HG03060 (cell line): Measurements from ENCODE around the gene DYRK4.

Experiments
- ATAC-seq: cut with Tn5 transposase; IDR thresholded peaks from one replicate; pipeline ENCODE4 v1.9.1; 2021; ENCODE audit warnings: low read depth, moderate number of reproducible peaks; ENCODE audit not compliant: unreplicated experiment

DYRK4 gene

GRCh38 chr12:4610481-4610880 is 48.5 kb downstream of the DYRK4 start:
- no peak for ATAC-seq

GRCh38 chr12:4615667-4616066 is 53.7 kb downstream of the DYRK4 start:
- ATAC-seq, result no peak

DNA sequence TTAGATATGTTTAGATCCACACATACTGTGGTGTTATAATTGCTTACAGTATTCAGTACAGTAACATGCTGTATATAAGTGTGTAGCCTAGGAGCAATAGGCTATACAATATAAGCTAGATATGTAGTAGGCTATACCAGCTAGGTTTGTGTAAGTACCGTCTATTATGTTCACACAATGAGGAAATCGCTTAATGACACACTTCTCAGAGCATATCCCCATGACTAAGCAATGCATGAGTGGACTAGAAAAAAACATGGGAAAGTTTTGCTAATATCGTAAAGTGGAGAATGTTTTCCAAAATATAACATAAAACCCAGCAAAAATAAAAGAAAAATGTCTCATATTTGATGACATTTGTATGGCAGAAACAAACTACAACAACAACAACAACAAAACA is 59.5 kb downstream of the DYRK4 start:
- no peak for ATAC-seq

- ATAC-seq, result no peak
Measured at GRCh38 chr12:4626543-4626942, 64.5 kb downstream of the DYRK4 start.

GRCh38 chr12:4628406-4628805 is 66.4 kb downstream of the DYRK4 start:
- ATAC-seq, result no peak

- ATAC-seq, result no peak
Measured at GRCh38 chr12:4630262-4630661, 68.3 kb downstream of the DYRK4 start.

- ATAC-seq, result no peak
Measured at GRCh38 chr12:4643747-4644146, 81.7 kb downstream of the DYRK4 start.

GRCh38 chr12:4645023-4645422 is 83.0 kb downstream of the DYRK4 start:
- no peak for ATAC-seq

DNA sequence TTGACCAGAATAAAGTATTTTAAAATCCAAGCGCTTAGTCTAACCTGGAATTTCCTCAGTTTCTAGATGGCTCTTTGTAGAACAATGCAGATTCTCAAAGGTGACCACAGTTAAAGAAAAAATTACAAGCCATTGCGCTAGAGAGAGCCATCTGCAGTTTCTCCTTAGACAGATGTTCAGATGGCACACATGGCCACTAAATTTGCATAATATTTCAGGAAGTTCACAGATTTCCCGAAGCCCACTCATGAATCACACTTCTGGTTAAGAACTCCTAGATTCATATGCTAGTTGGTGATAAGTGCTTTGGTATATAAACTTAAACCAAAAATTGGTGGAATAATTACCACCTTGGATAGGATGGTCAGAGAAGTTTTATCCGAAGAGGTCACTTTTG is 86.1 kb downstream of the DYRK4 start:
- no peak for ATAC-seq

- peak; percentile 46 for ATAC-seq
Measured at GRCh38 chr12:4648501-4649357, 86.7 kb downstream of the DYRK4 start, which contains the start of the genes AKAP3 and NDUFA9. Gene AKAP3, minus strand, starts transcription at chr12:4649051. Its CDS starts 10,855 bp downstream, at chr12:4638196. Gene NDUFA9, plus strand, starts transcription at chr12:4649114. Its CDS starts 13 bp downstream, at chr12:4649127.

GRCh38 chr12:4649358-4649661 is 87.3 kb downstream of the DYRK4 start:
- no peak for ATAC-seq

- ATAC-seq, result no peak
Measured at GRCh38 chr12:4653257-4653656, 91.2 kb downstream of the DYRK4 start.

DNA sequence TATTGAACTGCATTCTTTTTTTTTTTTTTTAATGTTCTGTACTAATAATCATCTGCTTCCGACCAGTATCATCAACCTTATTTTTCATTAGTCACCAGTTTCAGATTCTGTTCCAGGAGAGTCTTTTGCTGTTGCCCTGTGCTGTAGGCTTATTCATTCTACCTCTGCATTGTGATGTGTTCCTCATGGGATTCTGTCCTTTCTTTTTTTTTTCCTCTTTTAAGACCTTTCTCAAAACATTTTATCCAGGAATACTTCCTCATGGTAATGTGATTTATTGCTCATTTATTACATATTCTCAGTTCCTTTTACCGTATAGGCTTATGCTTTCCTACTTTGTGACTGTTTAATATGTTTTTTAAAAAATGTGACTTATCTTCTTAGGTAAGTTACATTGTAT is 91.7 kb downstream of the DYRK4 start:
- no peak for ATAC-seq
